WTC11 (cell line): ENCODE measurements around the gene ZNF700. TPM values are rescaled to one million over a fixed set of nuclear protein-coding genes. Genes with fewer than 3 reads are reported as not detected.

ENCODE experiments used
- FOXK1 ChIP-seq: sonication (generic); formaldehyde crosslinking; IDR thresholded peaks from 2 replicates; pipeline ENCODE4 v1.8.0; 2022; ENCODE audit warnings: mild to moderate bottlenecking, moderate library complexity, missing genetic modification reagents
- GRHL2 ChIP-seq: fragments of 250-450 bp; sonication (Bioruptor Pico); IDR thresholded peaks from 2 replicates; pipeline ENCODE4 v1.8.0; 2022; ENCODE audit warnings: mild to moderate bottlenecking, moderate library complexity; ENCODE audit not compliant: insufficient replicate concordance, severe bottlenecking
- GTF2I ChIP-seq: fragments of 250-450 bp; sonication (Bioruptor Pico); conservative IDR thresholded peaks from 2 replicates; pipeline ENCODE4 v1.4.0; 2021; ENCODE audit warnings: mild to moderate bottlenecking
- HMGA2 ChIP-seq: fragments of 250-450 bp; sonication (Bioruptor Pico); IDR thresholded peaks from 2 replicates; pipeline ENCODE4 v1.4.0; 2021; ENCODE audit warnings: mild to moderate bottlenecking, moderate library complexity
- KAT7 ChIP-seq: sonication (generic); formaldehyde crosslinking; IDR thresholded peaks from 2 replicates; pipeline ENCODE4 v1.8.1; 2023; ENCODE audit warnings: missing genetic modification reagents, mild to moderate bottlenecking, borderline replicate concordance
- MXD4 ChIP-seq: fragments of 250-450 bp; sonication (Bioruptor Pico); IDR thresholded peaks from 2 replicates; pipeline ENCODE4 v1.8.0; 2021; ENCODE audit warnings: mild to moderate bottlenecking, moderate library complexity, borderline replicate concordance
- OVOL2 ChIP-seq: fragments of 250-450 bp; sonication (Bioruptor Pico); IDR thresholded peaks from 2 replicates; pipeline ENCODE4 v1.9.0; 2021; ENCODE audit warnings: mild to moderate bottlenecking, borderline replicate concordance
- RELA ChIP-seq: sonication (generic); formaldehyde crosslinking; IDR thresholded peaks from 2 replicates; pipeline ENCODE4 v1.8.1; 2022; ENCODE audit warnings: missing genetic modification reagents, mild to moderate bottlenecking, borderline replicate concordance
- SP1 ChIP-seq: sonication (generic); formaldehyde crosslinking; conservative IDR thresholded peaks from 2 replicates; pipeline ENCODE4 v1.8.1; 2022; ENCODE audit warnings: missing genetic modification reagents
- ZNF138 ChIP-seq: sonication (generic); formaldehyde crosslinking; conservative IDR thresholded peaks from 2 replicates; pipeline ENCODE4 v1.8.1; 2022; ENCODE audit warnings: mild to moderate bottlenecking, moderate library complexity, missing genetic modification reagents
- ZNF396 ChIP-seq: fragments of 250-450 bp; sonication (Bioruptor Pico); IDR thresholded peaks from 2 replicates; pipeline ENCODE4 v1.8.0; 2021; ENCODE audit warnings: mild to moderate bottlenecking, moderate library complexity, borderline replicate concordance
- total RNA-seq: library from RNA; stranded (reverse); gene quantifications from 3 replicates; pipeline ENCODE4 v1.2.3, GENCODE V29; 2021
- TF ChIP-seq, protein P1 (sequence below): sonication (generic); formaldehyde crosslinking; IDR thresholded peaks from 2 replicates; pipeline ENCODE4 v1.8.1; 2022; ENCODE audit warnings: missing genetic modification reagents, borderline replicate concordance
- TF ChIP-seq, protein P2 (sequence below): fragments of 200-600 bp; IDR thresholded peaks from 2 replicates; pipeline ENCODE4 v1.8.0; 2022; ENCODE audit warnings: antibody characterized with exemption
- TF ChIP-seq, protein P3 (sequence below): sonication (generic); formaldehyde crosslinking; IDR thresholded peaks from 2 replicates; pipeline ENCODE4 v1.8.0; 2023; ENCODE audit warnings: missing genetic modification reagents, mild to moderate bottlenecking, borderline replicate concordance
- TF ChIP-seq, protein P4 (sequence below): sonication (generic); formaldehyde crosslinking; IDR thresholded peaks from 2 replicates; pipeline ENCODE4 v1.8.0; 2022; ENCODE audit warnings: mild to moderate bottlenecking, missing genetic modification reagents
- TF ChIP-seq, protein P5 (sequence below): sonication (generic); formaldehyde crosslinking; IDR thresholded peaks from 2 replicates; pipeline ENCODE4 v1.8.1; 2022; ENCODE audit warnings: mild to moderate bottlenecking, missing genetic modification reagents, moderate library complexity, borderline replicate concordance
- TF ChIP-seq, protein P6 (sequence below): sonication (generic); formaldehyde crosslinking; IDR thresholded peaks from 2 replicates; pipeline ENCODE4 v1.8.1; 2022; ENCODE audit warnings: low read depth, missing genetic modification reagents, borderline replicate concordance
- TF ChIP-seq, protein P7 (sequence below): sonication (generic); formaldehyde crosslinking; IDR thresholded peaks from 2 replicates; pipeline ENCODE4 v1.8.1; 2023; ENCODE audit warnings: mild to moderate bottlenecking, missing genetic modification reagents, moderate library complexity
- TF ChIP-seq, protein P8 (sequence below): sonication (generic); formaldehyde crosslinking; IDR thresholded peaks from 2 replicates; pipeline ENCODE4 v1.8.0; 2023; ENCODE audit warnings: missing genetic modification reagents
- TF ChIP-seq, protein P9 (sequence below): fragments of 250-450 bp; sonication (Bioruptor Pico); IDR thresholded peaks from 2 replicates; pipeline ENCODE4 v1.8.0; 2021; ENCODE audit warnings: mild to moderate bottlenecking
- TF ChIP-seq, protein P10 (sequence below): sonication (generic); formaldehyde crosslinking; IDR thresholded peaks from 2 replicates; pipeline ENCODE4 v1.8.1; 2023; ENCODE audit warnings: mild to moderate bottlenecking, moderate library complexity, missing genetic modification reagents

The ZNF700 gene
- total RNA-seq, 1 experiment from 2014 or later: 9.1 TPM

DNA sequence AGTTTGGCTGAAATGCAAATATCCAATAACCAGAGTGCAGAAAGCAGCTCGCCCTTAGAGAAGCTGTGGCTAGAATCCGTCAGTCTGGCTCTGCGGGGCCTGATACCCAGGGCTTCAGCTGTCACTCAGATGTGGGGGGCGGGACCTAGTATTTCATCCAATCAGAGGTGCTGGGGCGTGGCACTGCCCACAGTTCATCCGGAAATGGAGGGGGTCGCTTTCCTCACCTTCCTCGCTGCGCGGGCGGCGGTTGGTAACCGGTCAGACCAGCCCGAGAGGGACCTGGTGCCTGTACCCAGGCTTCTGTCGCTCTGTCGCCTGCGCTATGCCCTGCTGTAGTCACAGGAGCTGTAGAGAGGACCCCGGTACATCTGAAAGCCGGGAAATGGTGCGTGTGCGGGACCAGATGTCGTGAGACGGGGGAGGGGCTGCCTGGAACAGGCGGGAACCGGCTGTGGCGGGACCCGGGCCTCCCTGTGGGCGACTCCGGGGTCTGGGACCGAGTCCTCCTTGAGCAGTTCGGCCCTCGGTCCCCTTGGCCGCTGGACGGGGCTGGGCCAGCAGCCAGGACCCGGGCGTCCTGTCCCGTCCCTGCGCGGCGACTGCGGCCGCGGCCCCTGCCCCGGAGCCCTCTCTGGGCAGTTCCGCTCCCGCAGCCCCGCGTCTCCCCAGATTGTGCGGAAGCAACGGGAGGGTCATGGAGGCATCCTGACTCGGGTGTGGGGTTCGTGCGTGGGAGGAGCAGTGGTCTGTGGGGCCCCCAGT is at the start of gene ZNF700 (continued):
- TF ChIP-seq, protein P1, sequence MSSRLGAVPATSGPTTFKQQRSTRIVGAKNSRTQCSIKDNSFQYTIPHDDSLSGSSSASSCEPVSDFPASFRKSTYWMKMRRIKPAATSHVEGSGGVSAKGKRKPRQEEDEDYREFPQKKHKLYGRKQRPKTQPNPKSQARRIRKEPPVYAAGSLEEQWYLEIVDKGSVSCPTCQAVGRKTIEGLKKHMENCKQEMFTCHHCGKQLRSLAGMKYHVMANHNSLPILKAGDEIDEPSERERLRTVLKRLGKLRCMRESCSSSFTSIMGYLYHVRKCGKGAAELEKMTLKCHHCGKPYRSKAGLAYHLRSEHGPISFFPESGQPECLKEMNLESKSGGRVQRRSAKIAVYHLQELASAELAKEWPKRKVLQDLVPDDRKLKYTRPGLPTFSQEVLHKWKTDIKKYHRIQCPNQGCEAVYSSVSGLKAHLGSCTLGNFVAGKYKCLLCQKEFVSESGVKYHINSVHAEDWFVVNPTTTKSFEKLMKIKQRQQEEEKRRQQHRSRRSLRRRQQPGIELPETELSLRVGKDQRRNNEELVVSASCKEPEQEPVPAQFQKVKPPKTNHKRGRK (CRISPR knock-in tag): no peak
- TF ChIP-seq, protein P2, sequence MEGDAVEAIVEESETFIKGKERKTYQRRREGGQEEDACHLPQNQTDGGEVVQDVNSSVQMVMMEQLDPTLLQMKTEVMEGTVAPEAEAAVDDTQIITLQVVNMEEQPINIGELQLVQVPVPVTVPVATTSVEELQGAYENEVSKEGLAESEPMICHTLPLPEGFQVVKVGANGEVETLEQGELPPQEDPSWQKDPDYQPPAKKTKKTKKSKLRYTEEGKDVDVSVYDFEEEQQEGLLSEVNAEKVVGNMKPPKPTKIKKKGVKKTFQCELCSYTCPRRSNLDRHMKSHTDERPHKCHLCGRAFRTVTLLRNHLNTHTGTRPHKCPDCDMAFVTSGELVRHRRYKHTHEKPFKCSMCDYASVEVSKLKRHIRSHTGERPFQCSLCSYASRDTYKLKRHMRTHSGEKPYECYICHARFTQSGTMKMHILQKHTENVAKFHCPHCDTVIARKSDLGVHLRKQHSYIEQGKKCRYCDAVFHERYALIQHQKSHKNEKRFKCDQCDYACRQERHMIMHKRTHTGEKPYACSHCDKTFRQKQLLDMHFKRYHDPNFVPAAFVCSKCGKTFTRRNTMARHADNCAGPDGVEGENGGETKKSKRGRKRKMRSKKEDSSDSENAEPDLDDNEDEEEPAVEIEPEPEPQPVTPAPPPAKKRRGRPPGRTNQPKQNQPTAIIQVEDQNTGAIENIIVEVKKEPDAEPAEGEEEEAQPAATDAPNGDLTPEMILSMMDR: no peak
- TF ChIP-seq RELA (CRISPR knock-in tag) (peak; percentile 53; the same call in 1 of the 2 replicates), HMGA2 (CRISPR knock-in tag) (no peak), ZNF396 (no peak), GTF2I (no peak), MXD4 (CRISPR knock-in tag) (no peak), FOXK1 (peak; percentile 66), ZNF138 (CRISPR knock-in tag) (no peak), GRHL2 (no peak), KAT7 (CRISPR knock-in tag) (no peak), SP1 (peak; percentile 78), OVOL2 (CRISPR knock-in tag) (no peak)
- TF ChIP-seq, protein P3, sequence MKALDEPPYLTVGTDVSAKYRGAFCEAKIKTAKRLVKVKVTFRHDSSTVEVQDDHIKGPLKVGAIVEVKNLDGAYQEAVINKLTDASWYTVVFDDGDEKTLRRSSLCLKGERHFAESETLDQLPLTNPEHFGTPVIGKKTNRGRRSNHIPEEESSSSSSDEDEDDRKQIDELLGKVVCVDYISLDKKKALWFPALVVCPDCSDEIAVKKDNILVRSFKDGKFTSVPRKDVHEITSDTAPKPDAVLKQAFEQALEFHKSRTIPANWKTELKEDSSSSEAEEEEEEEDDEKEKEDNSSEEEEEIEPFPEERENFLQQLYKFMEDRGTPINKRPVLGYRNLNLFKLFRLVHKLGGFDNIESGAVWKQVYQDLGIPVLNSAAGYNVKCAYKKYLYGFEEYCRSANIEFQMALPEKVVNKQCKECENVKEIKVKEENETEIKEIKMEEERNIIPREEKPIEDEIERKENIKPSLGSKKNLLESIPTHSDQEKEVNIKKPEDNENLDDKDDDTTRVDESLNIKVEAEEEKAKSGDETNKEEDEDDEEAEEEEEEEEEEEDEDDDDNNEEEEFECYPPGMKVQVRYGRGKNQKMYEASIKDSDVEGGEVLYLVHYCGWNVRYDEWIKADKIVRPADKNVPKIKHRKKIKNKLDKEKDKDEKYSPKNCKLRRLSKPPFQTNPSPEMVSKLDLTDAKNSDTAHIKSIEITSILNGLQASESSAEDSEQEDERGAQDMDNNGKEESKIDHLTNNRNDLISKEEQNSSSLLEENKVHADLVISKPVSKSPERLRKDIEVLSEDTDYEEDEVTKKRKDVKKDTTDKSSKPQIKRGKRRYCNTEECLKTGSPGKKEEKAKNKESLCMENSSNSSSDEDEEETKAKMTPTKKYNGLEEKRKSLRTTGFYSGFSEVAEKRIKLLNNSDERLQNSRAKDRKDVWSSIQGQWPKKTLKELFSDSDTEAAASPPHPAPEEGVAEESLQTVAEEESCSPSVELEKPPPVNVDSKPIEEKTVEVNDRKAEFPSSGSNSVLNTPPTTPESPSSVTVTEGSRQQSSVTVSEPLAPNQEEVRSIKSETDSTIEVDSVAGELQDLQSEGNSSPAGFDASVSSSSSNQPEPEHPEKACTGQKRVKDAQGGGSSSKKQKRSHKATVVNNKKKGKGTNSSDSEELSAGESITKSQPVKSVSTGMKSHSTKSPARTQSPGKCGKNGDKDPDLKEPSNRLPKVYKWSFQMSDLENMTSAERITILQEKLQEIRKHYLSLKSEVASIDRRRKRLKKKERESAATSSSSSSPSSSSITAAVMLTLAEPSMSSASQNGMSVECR (CRISPR knock-in tag): no peak; the same call in 1 of the 2 replicates
- TF ChIP-seq, protein P4, sequence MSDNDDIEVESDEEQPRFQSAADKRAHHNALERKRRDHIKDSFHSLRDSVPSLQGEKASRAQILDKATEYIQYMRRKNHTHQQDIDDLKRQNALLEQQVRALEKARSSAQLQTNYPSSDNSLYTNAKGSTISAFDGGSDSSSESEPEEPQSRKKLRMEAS: peak; percentile 46; the same call in 1 of the 2 replicates
- TF ChIP-seq, protein P5, sequence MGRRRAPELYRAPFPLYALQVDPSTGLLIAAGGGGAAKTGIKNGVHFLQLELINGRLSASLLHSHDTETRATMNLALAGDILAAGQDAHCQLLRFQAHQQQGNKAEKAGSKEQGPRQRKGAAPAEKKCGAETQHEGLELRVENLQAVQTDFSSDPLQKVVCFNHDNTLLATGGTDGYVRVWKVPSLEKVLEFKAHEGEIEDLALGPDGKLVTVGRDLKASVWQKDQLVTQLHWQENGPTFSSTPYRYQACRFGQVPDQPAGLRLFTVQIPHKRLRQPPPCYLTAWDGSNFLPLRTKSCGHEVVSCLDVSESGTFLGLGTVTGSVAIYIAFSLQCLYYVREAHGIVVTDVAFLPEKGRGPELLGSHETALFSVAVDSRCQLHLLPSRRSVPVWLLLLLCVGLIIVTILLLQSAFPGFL: no peak
- TF ChIP-seq, protein P6, sequence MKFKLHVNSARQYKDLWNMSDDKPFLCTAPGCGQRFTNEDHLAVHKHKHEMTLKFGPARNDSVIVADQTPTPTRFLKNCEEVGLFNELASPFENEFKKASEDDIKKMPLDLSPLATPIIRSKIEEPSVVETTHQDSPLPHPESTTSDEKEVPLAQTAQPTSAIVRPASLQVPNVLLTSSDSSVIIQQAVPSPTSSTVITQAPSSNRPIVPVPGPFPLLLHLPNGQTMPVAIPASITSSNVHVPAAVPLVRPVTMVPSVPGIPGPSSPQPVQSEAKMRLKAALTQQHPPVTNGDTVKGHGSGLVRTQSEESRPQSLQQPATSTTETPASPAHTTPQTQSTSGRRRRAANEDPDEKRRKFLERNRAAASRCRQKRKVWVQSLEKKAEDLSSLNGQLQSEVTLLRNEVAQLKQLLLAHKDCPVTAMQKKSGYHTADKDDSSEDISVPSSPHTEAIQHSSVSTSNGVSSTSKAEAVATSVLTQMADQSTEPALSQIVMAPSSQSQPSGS (CRISPR knock-in tag): no peak
- TF ChIP-seq, protein P7, sequence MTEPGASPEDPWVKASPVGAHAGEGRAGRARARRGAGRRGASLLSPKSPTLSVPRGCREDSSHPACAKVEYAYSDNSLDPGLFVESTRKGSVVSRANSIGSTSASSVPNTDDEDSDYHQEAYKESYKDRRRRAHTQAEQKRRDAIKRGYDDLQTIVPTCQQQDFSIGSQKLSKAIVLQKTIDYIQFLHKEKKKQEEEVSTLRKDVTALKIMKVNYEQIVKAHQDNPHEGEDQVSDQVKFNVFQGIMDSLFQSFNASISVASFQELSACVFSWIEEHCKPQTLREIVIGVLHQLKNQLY (CRISPR knock-in tag): 0 out of 2 replicates have a peak, but pooled peaks have one; percentile 65
- TF ChIP-seq, protein P8, sequence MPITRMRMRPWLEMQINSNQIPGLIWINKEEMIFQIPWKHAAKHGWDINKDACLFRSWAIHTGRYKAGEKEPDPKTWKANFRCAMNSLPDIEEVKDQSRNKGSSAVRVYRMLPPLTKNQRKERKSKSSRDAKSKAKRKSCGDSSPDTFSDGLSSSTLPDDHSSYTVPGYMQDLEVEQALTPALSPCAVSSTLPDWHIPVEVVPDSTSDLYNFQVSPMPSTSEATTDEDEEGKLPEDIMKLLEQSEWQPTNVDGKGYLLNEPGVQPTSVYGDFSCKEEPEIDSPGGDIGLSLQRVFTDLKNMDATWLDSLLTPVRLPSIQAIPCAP (CRISPR knock-in tag): no peak
- TF ChIP-seq, protein P9, sequence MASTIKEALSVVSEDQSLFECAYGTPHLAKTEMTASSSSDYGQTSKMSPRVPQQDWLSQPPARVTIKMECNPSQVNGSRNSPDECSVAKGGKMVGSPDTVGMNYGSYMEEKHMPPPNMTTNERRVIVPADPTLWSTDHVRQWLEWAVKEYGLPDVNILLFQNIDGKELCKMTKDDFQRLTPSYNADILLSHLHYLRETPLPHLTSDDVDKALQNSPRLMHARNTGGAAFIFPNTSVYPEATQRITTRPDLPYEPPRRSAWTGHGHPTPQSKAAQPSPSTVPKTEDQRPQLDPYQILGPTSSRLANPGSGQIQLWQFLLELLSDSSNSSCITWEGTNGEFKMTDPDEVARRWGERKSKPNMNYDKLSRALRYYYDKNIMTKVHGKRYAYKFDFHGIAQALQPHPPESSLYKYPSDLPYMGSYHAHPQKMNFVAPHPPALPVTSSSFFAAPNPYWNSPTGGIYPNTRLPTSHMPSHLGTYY (CRISPR knock-in tag): no peak
- TF ChIP-seq, protein P10, sequence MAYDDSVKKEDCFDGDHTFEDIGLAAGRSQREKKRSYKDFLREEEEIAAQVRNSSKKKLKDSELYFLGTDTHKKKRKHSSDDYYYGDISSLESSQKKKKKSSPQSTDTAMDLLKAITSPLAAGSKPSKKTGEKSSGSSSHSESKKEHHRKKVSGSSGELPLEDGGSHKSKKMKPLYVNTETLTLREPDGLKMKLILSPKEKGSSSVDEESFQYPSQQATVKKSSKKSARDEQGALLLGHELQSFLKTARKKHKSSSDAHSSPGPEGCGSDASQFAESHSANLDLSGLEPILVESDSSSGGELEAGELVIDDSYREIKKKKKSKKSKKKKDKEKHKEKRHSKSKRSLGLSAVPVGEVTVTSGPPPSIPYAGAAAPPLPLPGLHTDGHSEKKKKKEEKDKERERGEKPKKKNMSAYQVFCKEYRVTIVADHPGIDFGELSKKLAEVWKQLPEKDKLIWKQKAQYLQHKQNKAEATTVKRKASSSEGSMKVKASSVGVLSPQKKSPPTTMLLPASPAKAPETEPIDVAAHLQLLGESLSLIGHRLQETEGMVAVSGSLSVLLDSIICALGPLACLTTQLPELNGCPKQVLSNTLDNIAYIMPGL (CRISPR knock-in tag): peak; percentile 64; the same call in 1 of the 2 replicates
